ENCODE results near the gene CDH6.

Gene CDH6

DNA sequence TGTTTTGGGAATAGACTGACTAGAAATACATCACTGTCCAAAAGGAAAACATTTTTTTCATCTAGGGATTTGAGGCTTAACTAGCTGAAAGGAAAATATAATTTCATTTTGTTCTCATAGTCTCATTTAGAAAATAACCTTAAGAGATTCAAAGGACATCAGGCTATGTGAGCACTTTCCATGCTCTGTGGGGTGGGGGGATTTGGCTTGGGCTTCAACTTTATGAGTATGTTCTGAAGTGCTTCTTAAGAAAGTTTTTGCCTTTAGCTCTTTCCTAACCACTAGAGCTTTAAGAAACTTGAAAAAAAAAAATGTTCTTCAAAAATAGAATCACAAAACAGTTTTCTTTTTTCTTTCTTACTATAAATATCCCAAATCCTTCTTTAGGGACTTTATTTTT, 17.6 kb downstream of the CDH6 start:
- TF ChIP-seq, protein P1, sequence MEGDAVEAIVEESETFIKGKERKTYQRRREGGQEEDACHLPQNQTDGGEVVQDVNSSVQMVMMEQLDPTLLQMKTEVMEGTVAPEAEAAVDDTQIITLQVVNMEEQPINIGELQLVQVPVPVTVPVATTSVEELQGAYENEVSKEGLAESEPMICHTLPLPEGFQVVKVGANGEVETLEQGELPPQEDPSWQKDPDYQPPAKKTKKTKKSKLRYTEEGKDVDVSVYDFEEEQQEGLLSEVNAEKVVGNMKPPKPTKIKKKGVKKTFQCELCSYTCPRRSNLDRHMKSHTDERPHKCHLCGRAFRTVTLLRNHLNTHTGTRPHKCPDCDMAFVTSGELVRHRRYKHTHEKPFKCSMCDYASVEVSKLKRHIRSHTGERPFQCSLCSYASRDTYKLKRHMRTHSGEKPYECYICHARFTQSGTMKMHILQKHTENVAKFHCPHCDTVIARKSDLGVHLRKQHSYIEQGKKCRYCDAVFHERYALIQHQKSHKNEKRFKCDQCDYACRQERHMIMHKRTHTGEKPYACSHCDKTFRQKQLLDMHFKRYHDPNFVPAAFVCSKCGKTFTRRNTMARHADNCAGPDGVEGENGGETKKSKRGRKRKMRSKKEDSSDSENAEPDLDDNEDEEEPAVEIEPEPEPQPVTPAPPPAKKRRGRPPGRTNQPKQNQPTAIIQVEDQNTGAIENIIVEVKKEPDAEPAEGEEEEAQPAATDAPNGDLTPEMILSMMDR (IDR thresholded peaks at IDR 0.05; ENCODE audit: control insufficient read depth, insufficient read depth, low read depth, low read length, missing control alignments) = no peak
- DNase-seq (ENCODE audit: low read depth) = no peak
- H3K4me3 ChIP-seq (ENCODE audit: control insufficient read depth, low read depth, low read length) = no peak overlapping the region

DNA sequence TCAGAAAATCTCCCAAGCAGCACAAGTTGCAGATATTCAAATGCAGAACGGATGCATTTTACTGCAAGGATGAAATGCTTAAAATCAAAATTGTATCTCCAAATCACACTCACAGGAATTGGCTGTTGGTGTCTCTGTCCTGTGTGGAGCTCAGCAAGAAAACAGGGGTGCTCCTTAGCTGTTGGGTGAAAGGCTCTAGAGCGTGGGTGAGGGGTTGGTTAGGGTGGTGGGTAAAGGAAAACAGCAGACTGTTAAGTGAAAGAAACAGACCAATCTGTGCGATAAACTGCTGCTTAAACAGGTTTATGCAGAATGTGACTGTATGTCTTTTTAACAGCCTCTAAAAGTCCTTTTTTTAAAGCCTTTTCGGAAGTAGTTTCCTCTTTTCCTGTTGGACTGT, 19.8 kb downstream of the CDH6 start:
- DNase-seq (ENCODE audit: low read depth) = no peak
- H3K4me3 ChIP-seq (ENCODE audit: control insufficient read depth, low read depth, low read length) = no peak overlapping the region
- TF ChIP-seq, protein P1 (IDR thresholded peaks at IDR 0.05; ENCODE audit: control insufficient read depth, insufficient read depth, low read depth, low read length, missing control alignments) = no peak

DNA sequence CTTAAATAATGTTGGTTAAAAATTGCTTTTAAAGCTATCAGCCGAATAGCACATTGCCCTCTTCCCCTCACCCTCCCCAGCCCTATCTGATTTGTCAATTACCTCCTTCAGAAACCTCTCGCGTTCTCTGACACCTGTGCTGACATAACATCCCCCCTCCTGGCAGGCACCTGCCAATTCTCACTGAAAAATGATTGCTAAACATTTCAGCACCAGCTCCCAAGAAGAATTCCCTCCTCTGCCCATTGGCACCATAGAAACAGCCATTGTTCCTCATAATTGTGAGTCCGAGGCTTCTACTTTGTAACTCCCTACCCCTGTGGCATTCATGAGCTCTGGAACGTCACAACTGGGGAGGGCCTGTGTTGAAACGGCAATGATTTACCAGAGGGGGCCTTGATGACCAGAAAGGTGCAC, 20.2 kb downstream of the CDH6 start:
- TF ChIP-seq, protein P1 (IDR thresholded peaks at IDR 0.05; ENCODE audit: control insufficient read depth, insufficient read depth, low read depth, low read length, missing control alignments) = no peak
- DNase-seq (ENCODE audit: low read depth) = no peak
- H3K4me3 ChIP-seq (ENCODE audit: control insufficient read depth, low read depth, low read length) = no peak overlapping the region

DNA sequence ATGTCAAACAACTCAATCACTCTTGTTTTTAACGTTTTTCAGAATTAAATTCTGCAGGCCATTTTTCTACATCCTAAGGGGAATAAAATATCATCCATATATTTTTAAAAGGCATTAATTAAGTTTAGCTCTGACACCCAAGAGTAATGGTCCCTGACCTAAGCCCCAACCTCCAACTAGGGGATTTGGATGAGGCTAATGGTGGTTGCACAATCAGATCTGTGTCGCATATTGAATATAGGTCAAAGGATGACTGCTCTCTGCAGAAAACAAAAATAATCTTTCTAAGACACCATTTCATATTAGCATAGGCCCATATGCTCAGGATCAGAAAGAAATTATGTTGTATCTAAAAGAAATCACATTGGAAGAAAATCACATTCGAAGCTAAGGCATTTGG, 20.7 kb downstream of the CDH6 start:
- no peak for DNase-seq (ENCODE audit: low read depth)
- no peak overlapping the region for H3K4me3 ChIP-seq (ENCODE audit: control insufficient read depth, low read depth, low read length)
- TF ChIP-seq, protein P1 (IDR thresholded peaks at IDR 0.05; ENCODE audit: control insufficient read depth, insufficient read depth, low read depth, low read length, missing control alignments) = no peak

DNA sequence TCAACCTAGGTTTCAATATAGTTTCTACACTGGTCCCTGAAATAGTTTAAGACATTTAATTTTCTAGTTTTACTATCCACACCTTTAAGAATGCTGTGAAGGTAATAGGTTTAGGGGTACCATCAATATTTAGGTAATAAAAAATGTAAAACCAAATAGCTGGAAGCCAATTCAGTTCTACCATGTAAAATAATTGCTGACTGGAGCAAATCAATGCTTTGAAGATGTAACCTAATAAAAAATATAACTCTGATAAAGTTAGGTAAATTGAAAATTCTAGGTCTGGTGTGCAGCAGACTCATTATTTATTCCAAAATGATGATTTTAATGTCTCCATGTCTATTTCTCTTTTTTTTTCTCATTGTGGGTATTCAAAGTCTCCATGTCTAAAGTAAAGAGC, 21.8 kb downstream of the CDH6 start:
- H3K4me3 ChIP-seq (ENCODE audit: control insufficient read depth, low read depth, low read length) = no peak overlapping the region
- TF ChIP-seq, protein P1 (IDR thresholded peaks at IDR 0.05; ENCODE audit: control insufficient read depth, insufficient read depth, low read depth, low read length, missing control alignments) = no peak

DNA sequence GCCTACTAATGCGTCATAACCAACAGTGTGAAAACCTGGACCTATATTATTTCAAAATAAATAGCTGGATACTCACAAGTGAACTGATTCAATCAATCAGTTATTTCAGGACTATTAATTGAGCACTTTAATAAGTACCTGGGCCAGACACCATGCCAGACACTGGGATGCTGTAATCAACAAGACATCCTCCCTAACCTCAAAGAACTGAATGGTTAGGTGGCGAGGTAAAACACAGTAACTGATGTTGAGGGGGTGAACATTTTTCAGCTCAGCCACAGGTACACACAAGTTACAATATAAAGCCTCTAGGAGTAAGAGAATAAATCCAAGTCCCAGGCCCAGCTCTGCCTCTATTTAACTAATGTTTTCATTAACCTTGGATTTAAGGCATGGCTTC, 24.0 kb downstream of the CDH6 start:
- TF ChIP-seq, protein P1 (IDR thresholded peaks at IDR 0.05; ENCODE audit: control insufficient read depth, insufficient read depth, low read depth, low read length, missing control alignments) = no peak
- H3K4me3 ChIP-seq (ENCODE audit: control insufficient read depth, low read depth, low read length) = no peak overlapping the region
- no peak for DNase-seq (ENCODE audit: low read depth)

More for the DNA sequence above, 21.8 kb downstream of the CDH6 start:
- no peak for DNase-seq (ENCODE audit: low read depth)

DNA sequence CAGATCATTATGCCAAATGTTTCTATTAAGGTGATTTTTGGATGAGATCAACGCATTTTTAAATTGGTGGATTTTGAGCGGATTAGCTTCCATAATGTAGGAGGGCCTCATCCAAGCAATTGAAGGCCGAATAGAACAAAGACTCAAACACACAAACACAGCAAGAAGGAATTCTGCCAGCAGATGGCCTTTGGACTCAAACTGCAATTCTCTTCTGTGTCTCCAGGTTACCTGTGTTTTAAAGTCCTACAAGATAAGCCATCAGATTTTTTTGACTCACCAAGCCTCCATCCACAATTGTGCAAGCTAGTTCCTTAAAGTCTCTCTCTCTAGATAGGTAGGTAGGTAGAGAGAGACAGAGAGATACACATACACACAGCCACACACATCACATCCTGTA, 25.5 kb downstream of the CDH6 start:
- TF ChIP-seq, protein P1 (IDR thresholded peaks at IDR 0.05; ENCODE audit: control insufficient read depth, insufficient read depth, low read depth, low read length, missing control alignments) = no peak
- no peak overlapping the region for H3K4me3 ChIP-seq (ENCODE audit: control insufficient read depth, low read depth, low read length)
- no peak for DNase-seq (ENCODE audit: low read depth)

All from AG09309 (cell line).